Measurements from ENCODE around the gene NCLN.

Gene NCLN

DNA sequence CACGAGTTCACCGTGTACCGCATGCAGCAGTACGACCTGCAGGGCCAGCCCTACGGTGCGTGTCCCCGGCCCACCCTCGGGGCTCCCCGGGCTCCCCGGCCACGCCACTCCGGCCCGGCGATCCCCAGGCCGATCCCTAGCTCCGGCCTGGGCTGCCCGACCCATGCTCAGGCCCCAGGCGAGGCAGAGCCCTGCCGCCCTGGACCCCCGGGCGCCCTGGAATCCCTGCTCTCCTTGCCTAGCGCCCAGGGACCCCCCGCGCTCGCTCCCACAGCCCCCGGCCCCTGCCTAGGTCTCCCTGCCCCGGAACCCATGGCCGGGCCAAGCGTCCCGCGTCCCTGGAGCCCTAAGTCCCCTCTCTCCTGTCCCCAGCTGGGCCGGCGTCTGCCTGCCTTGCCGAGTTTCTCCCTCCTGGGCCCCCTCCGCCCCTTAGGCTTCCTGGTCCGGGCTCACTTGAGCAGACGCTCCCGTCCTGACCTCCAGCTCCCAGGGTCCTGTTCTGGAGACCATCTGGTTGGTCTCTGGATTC lies 494 bp downstream of the NCLN start:
- peaks cover 15% of the 10 kb centered on the region for H3K36me3 ChIP-seq
- H3K4me3 ChIP-seq (ENCODE audit: low read depth, low read length): peak overlapping the region; percentile 67
- H3K27ac ChIP-seq: peak overlapping the region; percentile 89
- TF ChIP-seq, protein P1, sequence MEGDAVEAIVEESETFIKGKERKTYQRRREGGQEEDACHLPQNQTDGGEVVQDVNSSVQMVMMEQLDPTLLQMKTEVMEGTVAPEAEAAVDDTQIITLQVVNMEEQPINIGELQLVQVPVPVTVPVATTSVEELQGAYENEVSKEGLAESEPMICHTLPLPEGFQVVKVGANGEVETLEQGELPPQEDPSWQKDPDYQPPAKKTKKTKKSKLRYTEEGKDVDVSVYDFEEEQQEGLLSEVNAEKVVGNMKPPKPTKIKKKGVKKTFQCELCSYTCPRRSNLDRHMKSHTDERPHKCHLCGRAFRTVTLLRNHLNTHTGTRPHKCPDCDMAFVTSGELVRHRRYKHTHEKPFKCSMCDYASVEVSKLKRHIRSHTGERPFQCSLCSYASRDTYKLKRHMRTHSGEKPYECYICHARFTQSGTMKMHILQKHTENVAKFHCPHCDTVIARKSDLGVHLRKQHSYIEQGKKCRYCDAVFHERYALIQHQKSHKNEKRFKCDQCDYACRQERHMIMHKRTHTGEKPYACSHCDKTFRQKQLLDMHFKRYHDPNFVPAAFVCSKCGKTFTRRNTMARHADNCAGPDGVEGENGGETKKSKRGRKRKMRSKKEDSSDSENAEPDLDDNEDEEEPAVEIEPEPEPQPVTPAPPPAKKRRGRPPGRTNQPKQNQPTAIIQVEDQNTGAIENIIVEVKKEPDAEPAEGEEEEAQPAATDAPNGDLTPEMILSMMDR (IDR thresholded peaks at IDR 0.05; ENCODE audit: low read depth, low read length): no peak
- no peaks in the 10 kb centered on the region for H3K27me3 ChIP-seq (ENCODE audit: insufficient read depth, low read depth, severe bottlenecking)
- DNase-seq: no peak
- H3K9me3 ChIP-seq (ENCODE audit: severe bottlenecking): no peaks in the 10 kb centered on the region

DNA sequence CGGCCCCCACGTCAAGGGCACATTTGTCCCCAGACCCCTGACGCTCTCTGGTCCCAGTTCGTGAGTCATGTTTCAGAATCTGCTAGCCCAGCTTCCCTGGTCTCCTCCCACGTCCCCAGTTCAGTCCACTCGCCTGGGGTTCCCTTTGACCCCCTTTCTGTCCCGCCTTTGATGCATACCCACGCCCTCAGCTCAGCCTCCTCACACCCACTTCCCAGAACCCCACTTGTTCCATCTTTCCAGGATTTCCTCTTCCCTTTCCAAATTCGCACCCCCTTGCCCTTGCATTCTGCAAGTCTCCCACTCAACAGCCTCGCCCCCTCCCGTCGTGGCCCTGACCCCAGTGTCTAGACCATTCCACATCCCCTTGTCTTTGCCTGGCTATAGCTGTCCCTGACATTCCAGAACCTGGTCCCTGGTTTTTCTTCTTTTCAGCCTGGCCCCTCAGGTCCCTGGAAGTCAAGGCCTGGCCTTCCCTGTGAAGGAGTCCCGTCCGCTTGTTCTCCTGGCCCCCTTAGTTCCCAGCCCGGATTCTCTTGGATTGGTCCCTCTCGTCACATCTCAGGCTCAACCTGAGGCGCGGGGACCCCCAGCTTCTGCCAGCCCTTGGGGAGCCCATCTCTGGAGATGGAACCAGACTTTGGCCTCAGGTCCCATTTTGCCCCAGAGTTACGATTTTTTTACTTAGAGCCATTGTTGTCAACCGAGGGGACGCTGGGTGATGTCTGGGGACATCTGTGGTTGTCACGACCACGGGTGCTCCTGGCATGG lies 1.3 kb downstream of the NCLN start:
- no peaks in the 10 kb centered on the region for H3K9me3 ChIP-seq (ENCODE audit: severe bottlenecking)
- H3K27ac ChIP-seq: peak overlapping the region; percentile 89; the same call in 1 of the 2 replicates
- H3K27me3 ChIP-seq (ENCODE audit: insufficient read depth, low read depth, severe bottlenecking): no peaks in the 10 kb centered on the region
- peaks cover 15% of the 10 kb centered on the region for H3K36me3 ChIP-seq
- peak overlapping the region; percentile 67 for H3K4me3 ChIP-seq (ENCODE audit: low read depth, low read length)
- DNase-seq: no peak
- TF ChIP-seq, protein P1 (IDR thresholded peaks at IDR 0.05; ENCODE audit: low read depth, low read length): no peak

DNA sequence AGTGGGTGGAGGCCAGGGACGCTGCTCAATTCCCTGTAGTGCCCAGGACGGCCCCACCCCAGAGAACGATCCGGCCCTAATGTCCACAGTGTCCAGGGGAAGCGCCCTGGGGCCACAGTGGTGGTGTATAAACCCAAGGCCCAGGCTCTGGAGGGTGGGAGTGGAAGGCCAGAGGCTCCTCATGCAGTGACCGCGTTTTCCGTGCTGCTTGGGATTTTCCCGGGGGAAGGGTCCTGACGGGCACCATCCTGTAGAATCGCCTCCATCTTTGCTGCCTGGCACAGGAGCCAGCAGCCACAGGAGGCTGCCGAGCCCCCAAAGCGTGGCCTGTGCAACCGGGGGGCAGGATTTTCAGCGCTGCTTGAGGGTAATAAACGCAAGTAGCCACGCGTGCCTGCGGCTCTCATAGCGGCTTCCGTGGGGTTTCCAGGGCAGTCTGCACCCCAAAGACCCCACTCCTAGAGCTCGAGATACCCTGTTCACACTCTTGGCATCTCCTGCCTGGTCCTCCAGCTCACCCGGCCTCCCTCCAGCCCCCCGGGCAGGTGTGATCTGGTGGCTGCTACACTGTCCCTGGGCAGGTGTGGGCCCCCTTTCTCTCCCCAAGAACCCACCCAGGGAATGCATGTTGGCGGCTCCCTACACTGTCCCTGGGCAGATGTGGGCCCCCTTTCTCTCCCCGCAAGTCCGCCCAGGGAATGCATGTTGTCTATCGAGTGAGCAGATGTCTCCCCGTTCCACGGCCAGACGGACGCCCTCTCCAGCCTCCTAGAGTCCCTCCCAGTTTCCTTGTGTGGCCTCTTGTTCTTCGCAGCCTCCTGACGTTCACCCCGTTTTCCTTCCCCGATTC lies 2.2 kb downstream of the NCLN start:
- TF ChIP-seq, protein P1 (IDR thresholded peaks at IDR 0.05; ENCODE audit: low read depth, low read length): no peak
- no peak overlapping the region for H3K27ac ChIP-seq
- no peak for DNase-seq
- peaks cover 15% of the 10 kb centered on the region for H3K36me3 ChIP-seq
- H3K4me3 ChIP-seq (ENCODE audit: low read depth, low read length): no peak overlapping the region
- H3K9me3 ChIP-seq (ENCODE audit: severe bottlenecking): no peaks in the 10 kb centered on the region
- no peaks in the 10 kb centered on the region for H3K27me3 ChIP-seq (ENCODE audit: insufficient read depth, low read depth, severe bottlenecking)

DNA sequence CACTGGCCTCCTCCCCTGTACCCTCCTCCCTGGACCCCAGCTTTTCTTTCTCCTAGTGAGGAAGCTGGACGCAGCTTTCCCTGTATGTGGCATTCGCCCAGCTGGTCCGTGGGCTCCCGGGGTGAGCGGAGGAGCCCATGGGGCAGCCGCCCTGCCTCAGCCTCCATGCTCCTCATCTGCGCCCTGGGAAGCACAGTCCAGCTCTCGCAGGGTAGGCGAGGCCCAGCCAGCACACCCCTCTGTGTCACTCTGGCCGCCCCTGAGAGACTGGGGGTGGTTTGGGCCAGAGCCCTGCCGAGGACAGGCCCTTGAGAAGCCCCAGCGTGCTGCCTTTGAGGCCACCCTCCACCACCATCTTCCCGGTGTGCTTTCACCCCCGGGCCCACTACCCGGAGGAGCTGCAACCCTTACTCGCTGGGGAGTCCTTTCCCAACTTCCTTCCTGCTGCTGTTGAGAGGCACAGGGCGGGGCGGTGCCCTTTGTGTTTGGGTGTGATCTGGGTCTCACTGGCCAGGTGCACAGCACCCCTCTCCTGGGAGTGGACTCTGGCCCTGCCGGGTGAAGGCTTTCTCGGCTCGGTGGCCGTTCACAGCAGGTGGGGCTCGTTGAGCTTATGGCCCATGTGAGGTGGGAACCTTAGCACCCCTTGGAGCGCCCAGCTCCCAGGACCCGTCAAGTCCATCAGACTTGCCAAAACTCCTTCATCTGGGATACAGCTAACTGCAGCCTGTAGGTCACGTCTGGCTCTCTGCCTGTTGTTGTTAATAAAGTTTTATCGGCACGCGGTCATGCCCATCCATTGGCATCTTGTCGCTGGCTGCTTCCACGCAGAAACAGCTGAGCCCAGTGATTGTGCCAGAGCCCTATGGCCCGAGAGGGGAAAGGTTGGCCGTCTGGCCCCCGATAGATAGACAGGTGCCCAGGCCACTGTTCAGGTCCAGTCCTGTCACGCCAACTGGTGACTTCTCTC lies 3.2 kb downstream of the NCLN start:
- Histone ChIP-seq H3K36me3 (peaks cover 19% of the 10 kb centered on the region), H3K27ac (no peak overlapping the region), H3K27me3 (ENCODE audit: insufficient read depth, low read depth, severe bottlenecking) (no peaks in the 10 kb centered on the region), H3K4me3 (ENCODE audit: low read depth, low read length) (no peak overlapping the region), H3K9me3 (ENCODE audit: severe bottlenecking) (no peaks in the 10 kb centered on the region)
- DNase-seq: no peak
- TF ChIP-seq, protein P1 (IDR thresholded peaks at IDR 0.05; ENCODE audit: low read depth, low read length): no peak
